GM18499 (cell line): ENCODE data around the gene STEAP4.

Experiments
- ATAC-seq: cut with Tn5 transposase; IDR thresholded peaks from one replicate; pipeline ENCODE4 v1.9.1; 2021; ENCODE audit warnings: moderate number of reproducible peaks; ENCODE audit not compliant: insufficient read depth, unreplicated experiment

Gene STEAP4

GRCh38 chr7:88306590-88307048 is at the start of gene STEAP4:
STEAP4 (minus strand) TSS chr7:88306894; CDS start chr7:88284269, 22,625 bp downstream.
- ATAC-seq, result no peak

GRCh38 chr7:88355011-88355410 is 48.3 kb upstream of the STEAP4 start:
- ATAC-seq, result no peak

- ATAC-seq, result no peak
Observed at GRCh38 chr7:88350118-88350517, 43.4 kb upstream of the STEAP4 start.

GRCh38 chr7:88347517-88347916 is 40.8 kb upstream of the STEAP4 start:
- ATAC-seq, result no peak

GRCh38 chr7:88347090-88347489 is 40.4 kb upstream of the STEAP4 start:
- no peak for ATAC-seq

- ATAC-seq, result peak; percentile 45
Observed at GRCh38 chr7:88346357-88346756, 39.7 kb upstream of the STEAP4 start.

- ATAC-seq, result no peak
Observed at GRCh38 chr7:88344956-88345832, 38.5 kb upstream of the STEAP4 start.

- ATAC-seq, result no peak
Observed at GRCh38 chr7:88344271-88344670, 37.6 kb upstream of the STEAP4 start.

GRCh38 chr7:88339195-88339922 is 32.7 kb upstream of the STEAP4 start:
- no peak for ATAC-seq

- no peak for ATAC-seq
Observed at GRCh38 chr7:88338503-88338902, 31.8 kb upstream of the STEAP4 start.

- no peak for ATAC-seq
Observed at GRCh38 chr7:88337572-88337971, 30.9 kb upstream of the STEAP4 start.

- no peak for ATAC-seq
Observed at GRCh38 chr7:88331322-88331721, 24.6 kb upstream of the STEAP4 start.

- no peak for ATAC-seq
Observed at GRCh38 chr7:88329532-88330463, 23.1 kb upstream of the STEAP4 start.

- ATAC-seq, result no peak
Observed at GRCh38 chr7:88328787-88329186, 22.1 kb upstream of the STEAP4 start.

- ATAC-seq, result no peak
Observed at GRCh38 chr7:88324699-88325098, 18.0 kb upstream of the STEAP4 start.

- no peak for ATAC-seq
Observed at GRCh38 chr7:88322151-88322550, 15.5 kb upstream of the STEAP4 start.

GRCh38 chr7:88321694-88322093 is 15.0 kb upstream of the STEAP4 start:
- ATAC-seq, result no peak

- no peak for ATAC-seq
Observed at GRCh38 chr7:88318196-88318595, 11.5 kb upstream of the STEAP4 start.

- no peak for ATAC-seq
Observed at GRCh38 chr7:88317422-88317821, 10.7 kb upstream of the STEAP4 start.

GRCh38 chr7:88316456-88316855 is 9.8 kb upstream of the STEAP4 start:
- no peak for ATAC-seq
